Activated T-helper 17 cell treated with anti-CD3 and anti-CD28 coated beads, Interleukin-2, amount 50 U/mL, for 72 hours (primary cell): ENCODE data around the gene SGCD. TPM values are rescaled to one million over a fixed set of nuclear protein-coding genes. Genes with fewer than 3 reads are reported as not detected.

ENCODE experiments used
- ATAC-seq: fragments of 150-1000 bp; cut with Tn5 transposase; replicated peaks from 2 replicates; pipeline ENCODE4 v1.10.0; 2021; ENCODE audit warnings: mild to moderate bottlenecking, moderate library complexity
- H3K27ac Mint-ChIP-seq: one replicate; pipeline ENCODE4 v1.8.0; 2022; ENCODE audit warnings: mixed read lengths
- H3K27me3 Mint-ChIP-seq: one replicate; pipeline ENCODE4 v1.8.0; 2022; ENCODE audit warnings: mixed read lengths
- H3K36me3 Mint-ChIP-seq: one replicate; pipeline ENCODE4 v1.8.0; 2022; ENCODE audit warnings: low read depth, mild to moderate bottlenecking, mixed read lengths
- H3K4me1 Mint-ChIP-seq: one replicate; pipeline ENCODE4 v1.8.0; 2022; ENCODE audit warnings: mixed read lengths
- H3K4me3 Mint-ChIP-seq: one replicate; pipeline ENCODE4 v1.8.0; 2022; ENCODE audit warnings: mild to moderate bottlenecking, mixed read lengths
- H3K9me3 Mint-ChIP-seq: one replicate; pipeline ENCODE4 v1.8.0; 2022; ENCODE audit warnings: mixed read lengths
- total RNA-seq, 2 donors: library from RNA; stranded (reverse); gene quantifications; one replicate each; pipeline ENCODE4 v1.2.3, GENCODE V29; 2022

Gene SGCD
- total RNA-seq, 2 donors from 2014 or later: not detected

DNA sequence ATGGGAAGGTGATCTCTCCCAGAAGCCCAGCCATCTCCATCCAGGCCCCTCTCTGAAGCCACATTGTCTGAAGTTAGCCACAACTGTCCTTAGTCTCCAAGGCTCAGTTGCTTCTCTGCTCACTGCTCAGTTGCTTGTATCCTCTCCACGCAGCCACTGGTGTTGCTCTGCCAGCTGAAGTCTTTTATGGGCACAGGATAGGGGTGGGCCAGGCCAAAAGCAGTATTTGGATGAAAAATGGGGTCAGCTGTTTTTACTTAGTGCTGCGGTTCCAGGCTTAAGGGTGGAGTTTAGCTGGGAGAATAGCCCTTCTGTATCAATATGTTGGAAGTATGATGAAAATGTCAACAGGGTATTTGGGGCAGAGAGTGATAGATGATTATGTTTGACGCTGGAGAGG lies 354.3 kb downstream of the SGCD start:
- ATAC-seq: no peak
- Mint-ChIP-seq H3K36me3 (no peaks in the 10 kb centered on the region), H3K4me1 (no peaks in the 10 kb centered on the region), H3K9me3 (no peaks in the 10 kb centered on the region), H3K4me3 (no peak overlapping the region), H3K27me3 (peaks cover 20% of the 10 kb centered on the region), H3K27ac (no peak overlapping the region)

DNA sequence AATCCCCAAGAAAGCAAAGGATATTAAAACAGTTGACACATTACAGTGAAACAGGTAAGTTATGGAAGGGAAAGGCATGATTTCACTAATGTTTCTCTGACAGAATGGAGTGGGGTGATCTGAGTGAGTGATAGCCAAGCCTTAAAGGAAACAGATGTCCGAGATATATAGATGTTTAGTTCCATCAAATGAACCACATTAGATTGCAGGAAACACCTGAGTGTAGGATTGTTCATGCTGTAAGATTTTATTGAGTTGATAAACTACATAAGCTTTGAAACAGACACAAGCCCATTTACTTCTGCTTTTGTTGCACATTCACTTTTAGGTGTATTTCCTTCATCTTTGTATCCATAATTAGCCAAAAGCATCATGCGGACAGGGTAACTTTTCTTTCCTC lies 356.0 kb downstream of the SGCD start:
- ATAC-seq: no peak
- H3K9me3 Mint-ChIP-seq: no peaks in the 10 kb centered on the region

DNA sequence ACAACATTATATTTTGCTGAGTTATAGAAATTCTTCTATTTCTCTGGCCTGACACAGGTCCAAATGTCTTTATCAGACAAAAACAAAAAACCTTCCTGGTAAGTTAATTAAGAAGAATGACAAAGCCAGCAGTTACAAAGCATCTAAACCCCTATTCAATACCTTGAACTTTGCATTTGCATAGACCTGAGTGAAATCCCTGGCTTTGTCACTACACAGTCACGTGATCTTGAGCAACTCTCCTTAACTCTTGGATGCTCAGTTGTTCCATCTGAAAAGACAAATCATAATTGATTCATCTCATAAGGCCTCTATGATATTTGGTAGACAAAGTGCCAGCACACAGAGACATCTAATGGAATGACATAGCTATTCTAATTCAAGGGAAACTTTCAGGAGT lies 356.5 kb downstream of the SGCD start:
- ATAC-seq: no peak
- Mint-ChIP-seq H3K27me3 (peaks cover 27% of the 10 kb centered on the region), H3K36me3 (no peaks in the 10 kb centered on the region), H3K4me3 (no peak overlapping the region), H3K4me1 (no peaks in the 10 kb centered on the region), H3K27ac (no peak overlapping the region), H3K9me3 (no peaks in the 10 kb centered on the region)

More for the DNA sequence above, 356.0 kb downstream of the SGCD start:
- Mint-ChIP-seq H3K36me3 (no peaks in the 10 kb centered on the region), H3K4me3 (no peak overlapping the region), H3K4me1 (no peaks in the 10 kb centered on the region), H3K27ac (no peak overlapping the region), H3K27me3 (peaks cover 24% of the 10 kb centered on the region)

DNA sequence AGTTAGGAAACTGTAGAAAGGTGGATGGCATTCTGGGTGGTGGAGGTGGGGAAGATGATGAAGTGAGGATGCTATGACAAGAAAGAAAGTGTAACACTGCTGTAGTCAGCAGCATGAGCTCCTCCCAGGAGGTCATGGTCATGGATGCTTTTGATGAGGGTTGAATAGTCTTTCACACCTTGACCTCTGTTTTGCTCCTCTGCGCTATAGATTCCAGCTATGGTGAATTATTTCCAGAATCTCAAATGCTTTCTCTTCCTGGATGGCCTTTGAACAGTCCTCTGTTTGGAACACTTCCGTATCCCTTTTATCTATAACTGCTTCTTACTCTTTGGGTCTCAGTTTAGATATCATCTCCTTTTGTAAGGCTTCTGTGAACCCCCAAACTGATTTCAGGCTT lies 357.3 kb downstream of the SGCD start:
- H3K4me1 Mint-ChIP-seq: no peaks in the 10 kb centered on the region
- no peak for ATAC-seq
- H3K27ac Mint-ChIP-seq: no peak overlapping the region
- no peaks in the 10 kb centered on the region for H3K9me3 Mint-ChIP-seq
- peaks cover 33% of the 10 kb centered on the region for H3K27me3 Mint-ChIP-seq
- no peaks in the 10 kb centered on the region for H3K36me3 Mint-ChIP-seq
- H3K4me3 Mint-ChIP-seq: no peak overlapping the region

DNA sequence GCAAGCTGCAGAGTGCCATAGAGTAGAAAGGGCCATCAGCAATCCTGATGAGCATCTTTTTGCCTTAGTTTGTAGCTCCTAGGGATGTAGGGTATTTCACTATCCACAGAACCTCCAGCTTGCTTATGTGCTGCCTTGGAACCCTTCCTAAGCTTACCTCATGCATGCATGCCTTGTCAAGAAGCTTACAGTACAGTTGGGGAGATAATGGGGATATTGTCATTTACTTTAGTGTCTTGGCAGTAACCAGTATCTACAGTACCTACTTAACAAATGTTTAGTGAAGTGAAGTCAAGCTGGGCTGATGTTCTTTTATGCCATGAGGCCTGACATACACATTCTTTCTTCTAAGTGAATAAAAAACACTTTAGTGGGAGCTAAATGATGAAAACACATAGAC lies 358.5 kb downstream of the SGCD start:
- Mint-ChIP-seq H3K4me3 (no peak overlapping the region), H3K9me3 (no peaks in the 10 kb centered on the region), H3K4me1 (no peaks in the 10 kb centered on the region), H3K36me3 (no peaks in the 10 kb centered on the region), H3K27ac (no peak overlapping the region), H3K27me3 (peaks cover 38% of the 10 kb centered on the region)
- no peak for ATAC-seq

DNA sequence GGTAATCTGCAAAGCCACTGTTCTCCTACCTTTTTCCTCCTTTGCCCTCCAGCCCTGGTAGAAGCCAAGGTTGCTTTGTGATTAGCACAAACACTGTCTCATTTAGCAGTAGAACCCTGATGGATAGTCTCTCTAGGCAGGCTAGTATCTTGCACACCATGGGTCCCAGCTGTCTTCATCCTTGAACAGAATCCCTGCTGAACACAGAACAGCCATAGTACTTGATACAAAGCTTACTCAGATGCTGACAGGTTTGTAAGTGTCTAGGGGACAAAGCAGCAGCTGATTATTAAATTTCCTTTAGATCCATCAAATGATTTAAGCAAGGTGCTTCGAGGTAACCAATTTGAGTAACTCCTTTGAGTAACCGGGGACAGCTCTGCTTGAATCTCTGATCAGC lies 359.4 kb downstream of the SGCD start:
- no peaks in the 10 kb centered on the region for H3K4me1 Mint-ChIP-seq
- H3K9me3 Mint-ChIP-seq: no peaks in the 10 kb centered on the region
- H3K27ac Mint-ChIP-seq: no peak overlapping the region
- H3K4me3 Mint-ChIP-seq: no peak overlapping the region
- H3K36me3 Mint-ChIP-seq: no peaks in the 10 kb centered on the region
- ATAC-seq: no peak
- H3K27me3 Mint-ChIP-seq: peaks cover 38% of the 10 kb centered on the region

DNA sequence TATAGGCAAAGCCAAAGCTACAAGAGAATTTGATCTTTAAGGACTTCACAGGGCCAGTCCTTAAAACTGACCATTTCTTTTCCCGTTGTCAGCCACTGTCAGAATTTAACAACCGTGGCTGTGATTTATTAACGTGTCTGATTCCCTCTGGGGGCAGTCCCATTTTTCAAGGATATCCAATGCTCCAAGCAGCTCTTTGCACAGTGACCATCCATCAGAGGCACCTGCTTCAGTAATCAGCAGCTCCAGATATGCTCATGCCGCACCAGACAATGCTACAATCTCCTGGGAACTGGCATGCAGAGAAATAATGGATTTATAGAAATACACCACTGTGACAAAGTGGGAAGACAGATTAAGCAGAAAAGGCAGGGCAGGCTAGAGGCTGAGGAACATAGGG lies 359.8 kb downstream of the SGCD start:
- no peaks in the 10 kb centered on the region for H3K9me3 Mint-ChIP-seq
- peaks cover 35% of the 10 kb centered on the region for H3K27me3 Mint-ChIP-seq
- no peaks in the 10 kb centered on the region for H3K36me3 Mint-ChIP-seq
- H3K4me3 Mint-ChIP-seq: no peak overlapping the region
- no peak overlapping the region for H3K27ac Mint-ChIP-seq
- no peaks in the 10 kb centered on the region for H3K4me1 Mint-ChIP-seq
- ATAC-seq: no peak

DNA sequence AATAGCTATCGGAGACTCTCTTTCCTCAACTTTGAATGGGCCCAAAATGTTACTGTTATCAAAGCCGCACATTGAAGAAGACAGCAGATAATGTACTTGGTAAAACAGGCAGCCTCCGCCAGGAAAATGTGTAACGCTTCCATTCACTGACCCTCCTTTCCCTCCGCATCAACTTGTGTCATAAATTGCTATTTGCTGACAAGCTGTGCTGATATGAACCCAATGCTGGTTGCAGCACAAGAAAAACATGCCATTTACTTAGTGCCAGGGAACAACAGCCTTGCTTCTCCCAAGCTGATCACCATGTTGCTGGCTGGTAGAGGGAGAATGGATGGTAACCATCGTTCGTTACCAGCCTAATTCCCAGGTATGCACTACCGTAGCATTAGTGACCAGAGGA lies 360.6 kb downstream of the SGCD start:
- Mint-ChIP-seq H3K36me3 (no peaks in the 10 kb centered on the region), H3K4me3 (no peak overlapping the region), H3K27me3 (peaks cover 33% of the 10 kb centered on the region), H3K4me1 (no peaks in the 10 kb centered on the region), H3K27ac (no peak overlapping the region), H3K9me3 (no peaks in the 10 kb centered on the region)
- no peak for ATAC-seq

DNA sequence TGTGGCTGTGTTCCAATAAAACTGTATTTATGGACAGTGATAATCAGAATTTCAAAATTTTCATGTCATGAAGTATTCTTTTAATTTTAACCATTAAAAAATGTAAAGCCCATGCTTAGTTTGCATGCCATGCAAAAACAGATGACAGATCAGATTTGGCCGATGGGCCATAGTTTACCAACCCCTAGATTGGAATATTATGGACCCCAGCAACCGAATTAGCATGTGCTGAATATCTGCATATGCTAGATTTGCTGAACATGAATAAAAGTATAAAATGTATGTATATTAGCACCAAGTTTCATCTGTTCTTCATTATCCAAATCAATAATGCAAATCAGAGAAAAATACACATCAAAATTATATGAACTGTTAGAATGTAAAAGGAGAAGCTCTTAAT lies 364.6 kb downstream of the SGCD start:
- ATAC-seq: no peak
- Mint-ChIP-seq H3K4me1 (no peaks in the 10 kb centered on the region), H3K27ac (no peak overlapping the region)

DNA sequence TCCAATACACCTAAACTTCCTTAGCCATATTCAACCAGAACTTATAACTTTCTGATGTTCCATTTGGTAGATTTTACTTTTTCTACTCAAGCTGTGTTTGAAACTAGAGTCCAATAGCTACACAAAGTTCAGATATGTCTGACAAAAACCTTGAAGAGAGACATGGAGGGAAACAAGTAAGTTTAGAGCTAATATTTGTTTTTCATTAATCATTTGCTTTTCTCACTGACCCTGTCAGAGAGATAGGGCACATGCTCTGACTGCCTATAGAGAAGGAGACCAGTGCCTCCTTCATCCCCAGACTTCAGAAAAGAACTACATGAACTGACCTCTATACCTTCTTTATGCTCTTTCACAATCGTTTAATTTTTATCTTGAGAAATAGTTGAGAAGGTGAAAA lies 366.1 kb downstream of the SGCD start:
- H3K4me1 Mint-ChIP-seq: no peaks in the 10 kb centered on the region

More for the DNA sequence above, 364.6 kb downstream of the SGCD start:
- H3K4me3 Mint-ChIP-seq: no peak overlapping the region
- no peaks in the 10 kb centered on the region for H3K9me3 Mint-ChIP-seq
- no peaks in the 10 kb centered on the region for H3K36me3 Mint-ChIP-seq
- H3K27me3 Mint-ChIP-seq: peaks cover 40% of the 10 kb centered on the region

DNA sequence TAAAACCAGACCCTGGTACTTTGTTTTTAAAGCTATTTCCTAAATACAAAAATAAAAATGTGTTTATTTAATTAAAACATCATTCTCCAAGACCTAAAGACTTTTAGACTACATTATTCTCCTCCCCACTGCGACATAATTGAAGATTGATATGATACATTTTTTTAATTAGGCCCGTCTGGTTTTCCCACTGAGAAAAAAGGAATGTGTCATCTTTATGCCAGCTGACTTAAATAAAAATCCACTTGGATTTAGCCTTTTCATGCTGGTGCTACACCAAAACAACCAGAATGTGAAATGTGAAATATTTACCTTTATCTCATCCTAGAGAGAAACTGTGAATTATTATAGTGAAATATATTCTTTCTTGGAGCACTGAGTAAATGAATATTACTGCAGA lies 367.6 kb downstream of the SGCD start:
- no peaks in the 10 kb centered on the region for H3K9me3 Mint-ChIP-seq
- H3K4me1 Mint-ChIP-seq: no peaks in the 10 kb centered on the region
- H3K27me3 Mint-ChIP-seq: peaks cover 21% of the 10 kb centered on the region
- no peak for ATAC-seq
- no peak overlapping the region for H3K27ac Mint-ChIP-seq
- H3K36me3 Mint-ChIP-seq: no peaks in the 10 kb centered on the region
- H3K4me3 Mint-ChIP-seq: no peak overlapping the region

More for the DNA sequence above, 366.1 kb downstream of the SGCD start:
- peaks cover 31% of the 10 kb centered on the region for H3K27me3 Mint-ChIP-seq
- no peaks in the 10 kb centered on the region for H3K9me3 Mint-ChIP-seq
- no peak overlapping the region for H3K4me3 Mint-ChIP-seq
- H3K27ac Mint-ChIP-seq: no peak overlapping the region
- ATAC-seq: no peak
- H3K36me3 Mint-ChIP-seq: no peaks in the 10 kb centered on the region

DNA sequence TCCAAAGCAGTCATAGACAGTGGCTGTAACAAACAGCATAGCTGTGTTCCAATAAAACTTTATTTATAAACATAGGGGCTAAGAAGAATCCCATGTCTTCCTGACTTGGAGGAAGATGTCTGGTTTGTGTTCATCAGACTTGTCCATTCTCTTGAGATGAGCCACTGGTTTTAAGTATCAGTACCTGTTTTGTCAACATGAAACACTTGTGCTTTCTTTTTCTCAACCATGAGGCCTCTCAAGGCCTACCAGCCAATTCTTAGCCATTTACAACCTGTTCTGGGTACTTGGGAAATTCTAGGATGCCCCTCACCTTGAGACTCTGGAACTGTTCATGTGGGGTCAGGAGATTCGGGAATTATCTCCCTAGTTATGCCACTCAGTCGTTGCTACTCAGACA lies 368.8 kb downstream of the SGCD start:
- H3K4me3 Mint-ChIP-seq: no peak overlapping the region
- ATAC-seq: no peak
- H3K27ac Mint-ChIP-seq: no peak overlapping the region

DNA sequence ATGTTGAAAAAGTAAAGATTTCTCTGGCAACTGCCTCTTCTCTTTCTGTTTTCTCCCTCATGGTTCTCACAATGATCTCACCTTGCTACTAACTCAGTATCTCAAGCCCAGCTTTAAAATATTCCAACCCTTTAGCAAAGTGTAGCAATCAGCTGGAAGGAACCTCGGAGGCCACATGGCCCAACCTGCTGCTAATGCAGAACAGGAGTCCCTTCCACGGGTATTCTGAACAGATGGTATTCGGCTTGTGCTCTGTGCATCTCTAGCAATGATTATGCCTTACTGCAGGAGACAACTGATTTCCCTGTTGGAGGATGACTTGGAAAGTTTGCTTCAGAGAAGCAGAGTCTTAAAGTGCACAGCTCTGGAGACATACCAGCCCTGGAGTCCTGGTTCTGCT lies 371.4 kb downstream of the SGCD start:
- no peak for ATAC-seq
- no peaks in the 10 kb centered on the region for H3K9me3 Mint-ChIP-seq
- H3K4me1 Mint-ChIP-seq: no peaks in the 10 kb centered on the region
- H3K27me3 Mint-ChIP-seq: peaks cover 15% of the 10 kb centered on the region
- no peak overlapping the region for H3K27ac Mint-ChIP-seq
- H3K36me3 Mint-ChIP-seq: no peaks in the 10 kb centered on the region
- H3K4me3 Mint-ChIP-seq: no peak overlapping the region

More for the DNA sequence above, 368.8 kb downstream of the SGCD start:
- Mint-ChIP-seq H3K4me1 (no peaks in the 10 kb centered on the region), H3K36me3 (no peaks in the 10 kb centered on the region), H3K27me3 (peaks cover 20% of the 10 kb centered on the region), H3K9me3 (no peaks in the 10 kb centered on the region)

DNA sequence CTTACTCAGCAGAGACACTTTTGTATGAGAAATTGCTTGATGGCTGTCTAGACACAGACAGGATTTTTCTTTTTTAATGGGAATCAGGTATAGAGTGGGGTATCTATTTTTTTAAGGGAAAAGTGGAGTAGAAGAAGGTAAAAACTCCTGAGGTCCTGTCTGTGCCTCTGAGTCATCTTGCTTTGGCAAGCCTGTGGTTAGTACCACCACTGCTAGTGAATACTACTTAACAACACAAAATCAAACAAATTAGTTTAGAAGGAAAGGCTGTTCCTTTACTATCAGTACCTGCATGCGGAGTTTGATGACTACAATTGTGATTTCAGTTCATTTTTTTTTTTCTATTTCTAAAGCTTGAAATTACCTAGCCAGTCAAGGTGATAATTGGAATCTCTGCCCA lies 372.2 kb downstream of the SGCD start:
- Mint-ChIP-seq H3K4me3 (no peak overlapping the region), H3K27ac (no peak overlapping the region), H3K9me3 (no peaks in the 10 kb centered on the region), H3K4me1 (no peaks in the 10 kb centered on the region), H3K36me3 (no peaks in the 10 kb centered on the region), H3K27me3 (peaks cover 9% of the 10 kb centered on the region)
- no peak for ATAC-seq

DNA sequence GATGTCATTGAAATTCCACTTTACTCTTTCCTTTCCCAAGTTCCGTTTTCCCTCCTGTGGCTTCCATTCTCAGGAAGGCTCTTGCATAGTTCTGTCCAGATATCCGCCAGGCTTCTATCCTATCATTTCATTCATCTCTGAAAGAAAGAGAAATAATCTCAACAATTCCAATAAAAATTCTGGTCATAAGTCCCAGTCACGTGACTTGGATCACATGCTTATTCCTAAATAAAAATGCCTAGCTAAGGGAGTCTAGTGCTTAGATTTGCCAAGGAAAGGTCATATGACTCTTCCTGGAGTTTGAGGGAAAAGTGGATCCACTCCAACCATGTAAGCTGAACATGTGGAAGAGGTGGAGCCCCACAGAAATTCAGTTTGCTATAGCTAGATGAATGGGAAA lies 377.2 kb downstream of the SGCD start:
- no peak for ATAC-seq
- Mint-ChIP-seq H3K36me3 (no peaks in the 10 kb centered on the region), H3K9me3 (no peaks in the 10 kb centered on the region), H3K27ac (no peak overlapping the region), H3K4me3 (no peak overlapping the region), H3K27me3 (peaks cover 15% of the 10 kb centered on the region), H3K4me1 (no peaks in the 10 kb centered on the region)

DNA sequence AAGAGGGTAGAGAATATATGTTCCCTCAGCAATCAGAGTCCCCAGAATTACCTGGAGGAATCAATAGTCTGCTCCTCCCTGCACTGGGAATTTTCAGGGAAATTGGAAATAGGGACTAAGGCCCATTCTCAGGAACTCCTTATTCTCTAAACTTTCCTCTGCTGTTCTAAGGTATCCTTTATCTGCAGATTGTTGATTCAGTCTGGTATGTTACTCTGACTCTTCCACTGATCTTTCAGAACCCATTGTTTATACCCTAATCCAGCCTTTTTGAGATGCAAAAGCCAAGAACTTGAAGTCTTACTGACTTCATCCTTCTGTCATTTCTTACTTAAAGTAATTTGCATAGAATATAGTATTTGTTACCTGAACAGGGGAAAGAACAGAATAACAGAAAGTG lies 379.7 kb downstream of the SGCD start:
- Mint-ChIP-seq H3K9me3 (no peaks in the 10 kb centered on the region), H3K27me3 (peaks cover 16% of the 10 kb centered on the region), H3K27ac (no peak overlapping the region), H3K4me3 (no peak overlapping the region), H3K36me3 (no peaks in the 10 kb centered on the region), H3K4me1 (no peaks in the 10 kb centered on the region)
- no peak for ATAC-seq
